ENCODE measurements around the gene REXO1. TPM values are rescaled to one million over a fixed set of nuclear protein-coding genes. Genes with fewer than 3 reads are reported as not detected.

Gene REXO1
- total and polyA plus RNA-seq, 9 of the 15 experiments (the other 6 are each of a cell fraction or from before 2014, with no cell fraction given): 0.04 to 63.3 (median 15.8) TPM

GRCh38 chr19:1857648-1858326, 9.5 kb upstream of the REXO1 start (continued):
- no peak for TF ChIP-seq MEF2A (IDR thresholded peaks at IDR 0.05; ENCODE audit: control insufficient read depth, low read depth, low read length)
- no peak for TF ChIP-seq COPS2 (conservative IDR thresholded peaks at IDR 0.05)

DNA sequence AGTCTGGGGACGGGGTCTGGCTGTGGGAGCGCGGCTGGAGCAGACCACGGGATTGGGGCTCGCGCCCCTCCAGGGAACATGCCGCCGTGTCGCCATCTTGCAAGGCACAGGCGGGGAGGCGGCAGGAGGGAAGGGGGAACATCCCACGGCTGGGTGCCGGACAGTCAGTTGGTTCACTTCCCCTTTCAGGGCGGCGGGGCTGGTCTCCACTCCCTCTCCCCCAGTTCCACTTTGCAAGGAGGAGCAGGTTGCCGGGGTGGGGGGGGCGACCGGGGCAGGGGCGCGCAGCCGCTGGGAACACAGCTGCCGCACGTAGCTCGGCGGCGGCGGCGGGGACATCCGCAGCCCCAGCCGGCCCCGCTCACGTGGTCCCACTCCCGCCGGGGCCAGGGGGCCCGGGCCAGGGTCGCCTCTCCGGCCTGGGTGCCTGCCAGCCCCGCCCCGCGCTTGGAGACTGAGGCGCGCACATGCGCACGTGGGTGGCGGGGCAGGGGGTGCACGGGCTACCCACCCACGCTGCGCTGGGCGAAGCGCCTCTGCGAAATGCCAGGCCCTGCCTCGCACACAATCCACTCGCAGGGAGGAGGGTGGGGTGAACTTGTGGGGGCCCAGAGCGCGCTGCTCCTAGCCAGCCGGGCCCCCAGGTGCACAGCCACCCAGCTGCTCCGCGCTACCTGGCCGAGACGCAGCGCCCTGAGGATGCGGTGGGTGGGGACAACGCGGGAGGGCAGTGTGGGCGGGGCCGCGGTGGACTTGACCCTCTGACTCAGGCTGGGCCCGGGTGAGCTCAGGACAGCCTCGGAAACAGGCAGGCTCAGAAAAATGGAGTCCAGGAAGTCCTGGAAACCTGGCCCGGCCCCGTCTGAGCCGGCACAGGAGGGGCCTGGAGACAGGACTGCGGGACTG, 8.7 kb upstream of the REXO1 start:
- H3K9me3 ChIP-seq (replicated peaks; ENCODE audit: control insufficient read depth, insufficient read depth, low read depth, low read length): no peaks in the 10 kb centered on the region
- peak overlapping the region; percentile 83 to 97 for H3K9ac ChIP-seq (ENCODE audit: insufficient read depth in 1 of 2, low read depth in 2 of 2, low read length in 2 of 2)
- peaks cover 20% of the 10 kb centered on the region; the same call in 1 of the 3 replicates for H3K36me3 ChIP-seq (ENCODE audit: control insufficient read depth, insufficient read depth, low read length)
- WGBS (ENCODE audit: insufficient coverage, low coverage, missing lambda C conversion rate): 0% methylated on average over 44 of the region's 73 CpGs
- POLR2A ChIA-PET: interaction anchor here (0.6 to 5.2 kb wide), 12 partner anchors 8 to 554 kb away, joined by 3 to 46 read pairs (median 5); no protein-coding TSS in a partner anchor
- DNase-seq (ENCODE audit: extremely low read depth in 1 of 4, low spot score in 3 of 4) (peak; percentile 59 to 95 (median 74)), FAIRE-seq (peak; percentile 96), ATAC-seq (peak; percentile 70)
- peak overlapping the region; percentile 57 for H3K4me3 ChIP-seq
- H2AFZ ChIP-seq (ENCODE audit: low read depth, low read length): peak overlapping the region; percentile 58
- no peaks in the 10 kb centered on the region for H3K27me3 ChIP-seq (ENCODE audit: control insufficient read depth in 2 of 2, insufficient read depth in 2 of 2, low read length in 2 of 2)
- H3K79me2 ChIP-seq (ENCODE audit: control insufficient read depth, insufficient read depth, low read length): peaks cover 99% of the 10 kb centered on the region
- H4K20me1 ChIP-seq (replicated peaks; ENCODE audit: control insufficient read depth, insufficient read depth, low read length): peaks cover 30% of the 10 kb centered on the region
- in situ Hi-C loops (cut with MboI): no loop called here
- H3K27ac ChIP-seq (ENCODE audit: extremely low read depth, low read depth, low read length): peak overlapping the region; percentile 90
- peaks cover 75 to 99% of the 10 kb centered on the region in 2 experiments for H3K4me1 ChIP-seq (replicated peaks in 1 of 2; ENCODE audit: control insufficient read depth in 2 of 2, insufficient read depth in 2 of 2, low read length in 2 of 2)
- CTCF ChIA-PET (ENCODE audit: low intra/inter-chr PET ratio): no interaction called here
- peak overlapping the region; percentile 85 for H3K4me2 ChIP-seq (ENCODE audit: insufficient read depth, low read length)
- no TSS peak for BruUV-seq (replicated peaks)
- peaks cover 5% of the 10 kb centered on the region for H3K9me1 ChIP-seq (ENCODE audit: control insufficient read depth, insufficient read depth, low read length)
- intact Hi-C loops (cut with micrococcal nuclease): no loop called here
- 0 out of 2 replicates have a peak, but pooled peaks have one; percentile 29 for TF ChIP-seq POLR2A (conservative IDR thresholded peaks at IDR 0.05)
- TF ChIP-seq NR3C1 (CRISPR knock-in tag; IDR thresholded peaks at IDR 0.05): 0 out of 2 replicates have a peak, but pooled peaks have one; percentile 48
- peak in 1 of 2 experiments; percentile 64 for TF ChIP-seq E2F6 (IDR thresholded peaks at IDR 0.05; ENCODE audit: borderline replicate concordance in 1 of 2, extremely low read depth in 1 of 2, insufficient read depth in 1 of 2, insufficient read length in 1 of 2, low read depth in 1 of 2, low read length in 1 of 2, poor library complexity in 1 of 2, severe bottlenecking in 1 of 2)
- TF ChIP-seq ATF6 (CRISPR knock-in tag; IDR thresholded peaks at IDR 0.05): peak; percentile 74; the same call in 1 of the 2 replicates
- peak; percentile 4; the same call in 1 of the 2 replicates for TF ChIP-seq ARID4B (CRISPR knock-in tag; IDR thresholded peaks at IDR 0.05)
- no peak for TF ChIP-seq ZC3H4 (CRISPR knock-in tag; IDR thresholded peaks at IDR 0.05; ENCODE audit: borderline replicate concordance)
- TF ChIP-seq ZBTB1 (CRISPR knock-in tag; IDR thresholded peaks at IDR 0.05; ENCODE audit: borderline replicate concordance, low read depth): 0 out of 2 replicates have a peak, but pooled peaks have one; percentile 61

Measured in K562 (cell line).